ENCODE data around the gene LDHAL6A. TPM values are rescaled to one million over a fixed set of nuclear protein-coding genes. Genes with fewer than 3 reads are reported as not detected.

The LDHAL6A gene
- total RNA-seq, 1 experiment from 2014 or later, result not detected

GRCh38 chr11:18523084-18523483, 67.4 kb downstream of the LDHAL6A start:
- DNase-seq (ENCODE audit: low read depth, low spot score) (no peak), ATAC-seq (no peak)
- ChIA-PET POLR2A (no interaction called here), RAD21 (ENCODE audit: low non-redundant PET in 1 of 2, low total read pairs in 2 of 2, uncharacterized antibody in 2 of 2, unreplicated experiment in 2 of 2) (no interaction called here), CTCF (interaction anchor here (1.1 to 1.2 kb wide), 2 partner anchors 17 to 279 kb away, joined by 3 to 4 read pairs; no protein-coding TSS in a partner anchor)
- H3K4me3 ChIP-seq (replicated peaks in 1 of 2; ENCODE audit: low read depth in 1 of 2, low read length in 2 of 2), result no peak overlapping the region
- BruUV-seq (replicated peaks), result no TSS peak
- no peaks in the 10 kb centered on the region for H3K36me3 ChIP-seq (ENCODE audit: control insufficient read depth in 1 of 2, insufficient read depth in 2 of 2, low read length in 2 of 2)
- H4K20me1 ChIP-seq (ENCODE audit: insufficient read depth), result no peaks in the 10 kb centered on the region
- no peak overlapping the region for H3K9ac ChIP-seq (ENCODE audit: low read length)
- H3K27me3 ChIP-seq (ENCODE audit: insufficient read depth, low read length), result no peaks in the 10 kb centered on the region
- no peaks in the 10 kb centered on the region for H3K9me2 ChIP-seq (ENCODE audit: insufficient read depth)
- H3K4me1 ChIP-seq (ENCODE audit: control insufficient read depth in 1 of 2, insufficient read depth in 2 of 2, low read length in 2 of 2), result peaks cover 6 to 23% of the 10 kb centered on the region in 2 experiments; a peak in 3 of 4 replicates
- H2AFZ ChIP-seq (ENCODE audit: low read depth, low read length, poor library complexity, severe bottlenecking), result no peak overlapping the region
- H3K79me2 ChIP-seq (ENCODE audit: insufficient read depth, low read length), result peaks cover 76% of the 10 kb centered on the region
- intact Hi-C loops (cut with micrococcal nuclease), result loop anchor here (2.0 to 10.0 kb wide), 2 partner anchors 198 to 280 kb away; partner anchors contain the start of genes GTF2H1 and HPS5
- H3K4me2 ChIP-seq (ENCODE audit: low read length), result 0 out of 2 replicates have a peak overlapping the region, but pooled peaks have one; percentile 1
- H3K9me3 ChIP-seq (ENCODE audit: control insufficient read depth in 1 of 2, insufficient read depth in 1 of 2, low read depth in 1 of 2, low read length in 2 of 2), result no peaks in the 10 kb centered on the region
- TF ChIP-seq SRF (IDR thresholded peaks at IDR 0.05; ENCODE audit: low read depth) (no peak), JUND (IDR thresholded peaks at IDR 0.05) (no peak), RAD21 (IDR thresholded peaks at IDR 0.05; ENCODE audit: low read depth) (no peak), SIN3A (IDR thresholded peaks at IDR 0.05; ENCODE audit: low read depth) (no peak), SP1 (IDR thresholded peaks at IDR 0.05; ENCODE audit: low read depth) (no peak), EZH2 (IDR thresholded peaks at IDR 0.05) (no peak), ZNF274 (IDR thresholded peaks at IDR 0.05; ENCODE audit: low read depth, low read length) (no peak), CBX3 (IDR thresholded peaks at IDR 0.05; ENCODE audit: low read depth) (no peak), ELF1 (IDR thresholded peaks at IDR 0.05; ENCODE audit: borderline replicate concordance, low read depth) (no peak), FOSL1 (IDR thresholded peaks at IDR 0.05; ENCODE audit: low read depth) (no peak), REST (IDR thresholded peaks at IDR 0.05; ENCODE audit: low read depth) (no peak), POLR2AphosphoS5 (IDR thresholded peaks at IDR 0.05; ENCODE audit: low read depth, low read length) (no peak), CEBPB (IDR thresholded peaks at IDR 0.05; ENCODE audit: low read depth) (no peak), EGR1 (IDR thresholded peaks at IDR 0.05; ENCODE audit: low read depth) (no peak), TCF7L2 (IDR thresholded peaks at IDR 0.05; ENCODE audit: borderline replicate concordance, extremely low read depth, insufficient read depth, insufficient read length) (no peak)
- TF ChIP-seq, protein P1, sequence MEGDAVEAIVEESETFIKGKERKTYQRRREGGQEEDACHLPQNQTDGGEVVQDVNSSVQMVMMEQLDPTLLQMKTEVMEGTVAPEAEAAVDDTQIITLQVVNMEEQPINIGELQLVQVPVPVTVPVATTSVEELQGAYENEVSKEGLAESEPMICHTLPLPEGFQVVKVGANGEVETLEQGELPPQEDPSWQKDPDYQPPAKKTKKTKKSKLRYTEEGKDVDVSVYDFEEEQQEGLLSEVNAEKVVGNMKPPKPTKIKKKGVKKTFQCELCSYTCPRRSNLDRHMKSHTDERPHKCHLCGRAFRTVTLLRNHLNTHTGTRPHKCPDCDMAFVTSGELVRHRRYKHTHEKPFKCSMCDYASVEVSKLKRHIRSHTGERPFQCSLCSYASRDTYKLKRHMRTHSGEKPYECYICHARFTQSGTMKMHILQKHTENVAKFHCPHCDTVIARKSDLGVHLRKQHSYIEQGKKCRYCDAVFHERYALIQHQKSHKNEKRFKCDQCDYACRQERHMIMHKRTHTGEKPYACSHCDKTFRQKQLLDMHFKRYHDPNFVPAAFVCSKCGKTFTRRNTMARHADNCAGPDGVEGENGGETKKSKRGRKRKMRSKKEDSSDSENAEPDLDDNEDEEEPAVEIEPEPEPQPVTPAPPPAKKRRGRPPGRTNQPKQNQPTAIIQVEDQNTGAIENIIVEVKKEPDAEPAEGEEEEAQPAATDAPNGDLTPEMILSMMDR (IDR thresholded peaks at IDR 0.05 in 2 of 3, conservative IDR thresholded peaks at IDR 0.05 in 1 of 3; ENCODE audit: borderline replicate concordance in 1 of 3, insufficient read depth in 1 of 3, low read depth in 2 of 3, low read length in 2 of 3), result no peak
- TF ChIP-seq, protein P2, sequence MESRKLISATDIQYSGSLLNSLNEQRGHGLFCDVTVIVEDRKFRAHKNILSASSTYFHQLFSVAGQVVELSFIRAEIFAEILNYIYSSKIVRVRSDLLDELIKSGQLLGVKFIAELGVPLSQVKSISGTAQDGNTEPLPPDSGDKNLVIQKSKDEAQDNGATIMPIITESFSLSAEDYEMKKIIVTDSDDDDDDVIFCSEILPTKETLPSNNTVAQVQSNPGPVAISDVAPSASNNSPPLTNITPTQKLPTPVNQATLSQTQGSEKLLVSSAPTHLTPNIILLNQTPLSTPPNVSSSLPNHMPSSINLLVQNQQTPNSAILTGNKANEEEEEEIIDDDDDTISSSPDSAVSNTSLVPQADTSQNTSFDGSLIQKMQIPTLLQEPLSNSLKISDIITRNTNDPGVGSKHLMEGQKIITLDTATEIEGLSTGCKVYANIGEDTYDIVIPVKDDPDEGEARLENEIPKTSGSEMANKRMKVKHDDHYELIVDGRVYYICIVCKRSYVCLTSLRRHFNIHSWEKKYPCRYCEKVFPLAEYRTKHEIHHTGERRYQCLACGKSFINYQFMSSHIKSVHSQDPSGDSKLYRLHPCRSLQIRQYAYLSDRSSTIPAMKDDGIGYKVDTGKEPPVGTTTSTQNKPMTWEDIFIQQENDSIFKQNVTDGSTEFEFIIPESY (IDR thresholded peaks at IDR 0.05; ENCODE audit: extremely low read depth, insufficient replicate concordance, low read length), result no peak
- TF ChIP-seq, protein P3, sequence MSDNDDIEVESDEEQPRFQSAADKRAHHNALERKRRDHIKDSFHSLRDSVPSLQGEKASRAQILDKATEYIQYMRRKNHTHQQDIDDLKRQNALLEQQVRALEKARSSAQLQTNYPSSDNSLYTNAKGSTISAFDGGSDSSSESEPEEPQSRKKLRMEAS (IDR thresholded peaks at IDR 0.05), result no peak
- H3K27ac ChIP-seq (ENCODE audit: low read depth, low read length), result no peak overlapping the region
